SK-N-SH treated with all-trans-retinoic acid at 6 μM for 48 hours (cell line): ENCODE measurements around the gene ITGB1.

ENCODE experiments used
- ATAC-seq: fragments of 200-7000 bp; cut with Tn5 transposase; 3 replicates; pipeline ENCODE4 v1.9.1; 2020; ENCODE audit warnings: mild to moderate bottlenecking, moderate library complexity
- ARNTL ChIP-seq: fragments of 450-650 bp; formaldehyde crosslinking; IDR thresholded peaks from 2 replicates; pipeline ENCODE4 v1.5.0; 2020; ENCODE audit warnings: low read depth, mild to moderate bottlenecking, moderate library complexity, borderline replicate concordance
- BACH2 ChIP-seq: fragments of 250-450 bp; sonication (Bioruptor Pico); IDR thresholded peaks from 2 replicates; pipeline ENCODE4 v1.9.0; 2021; ENCODE audit warnings: mild to moderate bottlenecking, borderline replicate concordance
- ESRRG ChIP-seq: fragments of 250-450 bp; sonication (Bioruptor Pico); IDR thresholded peaks from 2 replicates; pipeline ENCODE4 v1.6.1; 2021; ENCODE audit warnings: mild to moderate bottlenecking
- GLIS3 ChIP-seq: fragments of 250-450 bp; sonication (Bioruptor Pico); IDR thresholded peaks from 2 replicates; pipeline ENCODE4 v1.5.0; 2020; ENCODE audit warnings: mild to moderate bottlenecking, moderate library complexity
- ISL1 ChIP-seq: fragments of 250-450 bp; sonication (Bioruptor Pico); IDR thresholded peaks from 2 replicates; pipeline ENCODE4 v2.1.2; 2022; ENCODE audit warnings: mild to moderate bottlenecking, moderate library complexity
- OSR1 ChIP-seq: fragments of 250-450 bp; sonication (Bioruptor Pico); IDR thresholded peaks from 2 replicates; pipeline ENCODE4 v1.8.0; 2022; ENCODE audit warnings: moderate library complexity, mild to moderate bottlenecking, inconsistent platforms
- PATZ1 ChIP-seq: fragments of 250-450 bp; sonication (Bioruptor Pico); IDR thresholded peaks from 2 replicates; pipeline ENCODE4 v1.8.0; 2020; ENCODE audit warnings: mild to moderate bottlenecking, moderate library complexity, borderline replicate concordance
- PPARA ChIP-seq: fragments of 250-450 bp; sonication (Bioruptor Pico); IDR thresholded peaks from 2 replicates; pipeline ENCODE4 v1.5.0; 2020; ENCODE audit warnings: mild to moderate bottlenecking, borderline replicate concordance
- RARB ChIP-seq: fragments of 250-450 bp; sonication (Bioruptor Pico); IDR thresholded peaks from 2 replicates; pipeline ENCODE4 v1.8.0; 2021; ENCODE audit warnings: mild to moderate bottlenecking, moderate library complexity
- SNAI2 ChIP-seq: fragments of 250-450 bp; sonication (Bioruptor Pico); IDR thresholded peaks from 2 replicates; pipeline ENCODE4 v1.5.0; 2020; ENCODE audit warnings: mild to moderate bottlenecking, moderate library complexity
- TCF4 ChIP-seq: fragments of 250-450 bp; sonication (Bioruptor Pico); IDR thresholded peaks from 2 replicates; pipeline ENCODE4 v1.8.0; 2021; ENCODE audit warnings: mild to moderate bottlenecking, moderate library complexity, borderline replicate concordance
- TOX ChIP-seq: fragments of 250-450 bp; sonication (Bioruptor Pico); IDR thresholded peaks from 2 replicates; pipeline ENCODE4 v1.8.0; 2021; ENCODE audit warnings: mild to moderate bottlenecking, moderate library complexity, borderline replicate concordance
- ZFP3 ChIP-seq: fragments of 250-450 bp; sonication (Bioruptor Pico); IDR thresholded peaks from 2 replicates; pipeline ENCODE4 v1.5.0; 2020; ENCODE audit warnings: mild to moderate bottlenecking, moderate library complexity
- ZFP30 ChIP-seq: fragments of 450-650 bp; formaldehyde crosslinking; IDR thresholded peaks from 2 replicates; pipeline ENCODE4 v1.5.0; 2022; ENCODE audit warnings: mild to moderate bottlenecking, moderate library complexity
- ZNF565 ChIP-seq: fragments of 450-650 bp; formaldehyde crosslinking; conservative IDR thresholded peaks from 2 replicates; pipeline ENCODE4 v1.5.0; 2020; ENCODE audit warnings: low read depth, mild to moderate bottlenecking, moderate library complexity
- ZNF70 ChIP-seq: fragments of 450-650 bp; formaldehyde crosslinking; IDR thresholded peaks from 2 replicates; pipeline ENCODE4 v1.5.0; 2020; ENCODE audit warnings: mild to moderate bottlenecking, moderate library complexity
- ZNF8 ChIP-seq: fragments of 450-650 bp; formaldehyde crosslinking; IDR thresholded peaks from 2 replicates; pipeline ENCODE4 v1.5.0; 2020; ENCODE audit warnings: mild to moderate bottlenecking, moderate library complexity
- TF ChIP-seq, protein P1 (sequence below): fragments of 250-450 bp; sonication (Bioruptor Pico); IDR thresholded peaks from 2 replicates; pipeline ENCODE4 v1.5.0; 2020; ENCODE audit warnings: mild to moderate bottlenecking, moderate library complexity
- TF ChIP-seq, protein P2 (sequence below): fragments of 250-450 bp; sonication (Bioruptor Pico); IDR thresholded peaks from 2 replicates; pipeline ENCODE4 v1.5.1; 2020; ENCODE audit warnings: low read depth, mild to moderate bottlenecking, moderate library complexity
- TF ChIP-seq, protein P3 (sequence below): fragments of 250-450 bp; sonication (Bioruptor Pico); IDR thresholded peaks from 2 replicates; pipeline ENCODE4 v1.8.0; 2021; ENCODE audit warnings: low read depth, mild to moderate bottlenecking, moderate library complexity, borderline replicate concordance
- TF ChIP-seq, protein P4 (sequence below): fragments of 250-450 bp; sonication (Bioruptor Pico); IDR thresholded peaks from 2 replicates; pipeline ENCODE4 v1.5.1; 2021; ENCODE audit warnings: mild to moderate bottlenecking, moderate library complexity

The ITGB1 gene

GRCh38 chr10:32931593-32931992 lies 26.4 kb downstream of the ITGB1 start:
- TF ChIP-seq ARNTL (CRISPR knock-in tag) (no peak), GLIS3 (CRISPR knock-in tag) (no peak), ZNF565 (CRISPR knock-in tag) (no peak), ZFP30 (no peak), ESRRG (CRISPR knock-in tag) (no peak)
- TF ChIP-seq, protein P1, sequence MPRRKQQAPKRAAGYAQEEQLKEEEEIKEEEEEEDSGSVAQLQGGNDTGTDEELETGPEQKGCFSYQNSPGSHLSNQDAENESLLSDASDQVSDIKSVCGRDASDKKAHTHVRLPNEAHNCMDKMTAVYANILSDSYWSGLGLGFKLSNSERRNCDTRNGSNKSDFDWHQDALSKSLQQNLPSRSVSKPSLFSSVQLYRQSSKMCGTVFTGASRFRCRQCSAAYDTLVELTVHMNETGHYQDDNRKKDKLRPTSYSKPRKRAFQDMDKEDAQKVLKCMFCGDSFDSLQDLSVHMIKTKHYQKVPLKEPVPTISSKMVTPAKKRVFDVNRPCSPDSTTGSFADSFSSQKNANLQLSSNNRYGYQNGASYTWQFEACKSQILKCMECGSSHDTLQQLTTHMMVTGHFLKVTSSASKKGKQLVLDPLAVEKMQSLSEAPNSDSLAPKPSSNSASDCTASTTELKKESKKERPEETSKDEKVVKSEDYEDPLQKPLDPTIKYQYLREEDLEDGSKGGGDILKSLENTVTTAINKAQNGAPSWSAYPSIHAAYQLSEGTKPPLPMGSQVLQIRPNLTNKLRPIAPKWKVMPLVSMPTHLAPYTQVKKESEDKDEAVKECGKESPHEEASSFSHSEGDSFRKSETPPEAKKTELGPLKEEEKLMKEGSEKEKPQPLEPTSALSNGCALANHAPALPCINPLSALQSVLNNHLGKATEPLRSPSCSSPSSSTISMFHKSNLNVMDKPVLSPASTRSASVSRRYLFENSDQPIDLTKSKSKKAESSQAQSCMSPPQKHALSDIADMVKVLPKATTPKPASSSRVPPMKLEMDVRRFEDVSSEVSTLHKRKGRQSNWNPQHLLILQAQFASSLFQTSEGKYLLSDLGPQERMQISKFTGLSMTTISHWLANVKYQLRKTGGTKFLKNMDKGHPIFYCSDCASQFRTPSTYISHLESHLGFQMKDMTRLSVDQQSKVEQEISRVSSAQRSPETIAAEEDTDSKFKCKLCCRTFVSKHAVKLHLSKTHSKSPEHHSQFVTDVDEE (CRISPR knock-in tag): no peak
- TF ChIP-seq, all 23 proteins: peak for 0
- ATAC-seq: no peak

DNA sequence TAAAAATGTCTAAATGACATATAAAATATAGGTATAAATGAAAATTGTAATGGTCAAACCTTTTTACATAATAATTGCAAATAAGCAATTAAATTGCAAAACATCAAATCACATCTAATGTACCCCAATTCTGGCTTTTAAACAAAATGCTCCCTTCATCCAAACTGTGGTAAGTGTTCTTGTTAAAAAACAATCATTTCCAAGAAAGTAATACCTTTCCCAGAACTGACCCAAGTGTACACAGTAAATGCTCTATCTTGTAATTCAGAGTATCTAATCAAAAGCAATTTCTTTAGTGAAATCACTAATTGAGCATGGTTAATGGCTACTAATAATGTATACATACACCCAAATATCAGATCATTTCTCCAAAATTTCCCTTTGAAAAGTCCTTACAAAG lies 28.0 kb downstream of the ITGB1 start:
- TF ChIP-seq GLIS3 (CRISPR knock-in tag) (no peak), PATZ1 (no peak), ARNTL (CRISPR knock-in tag) (no peak), TCF4 (CRISPR knock-in tag) (no peak), BACH2 (no peak), ISL1 (CRISPR knock-in tag) (no peak)
- TF ChIP-seq, protein P2, sequence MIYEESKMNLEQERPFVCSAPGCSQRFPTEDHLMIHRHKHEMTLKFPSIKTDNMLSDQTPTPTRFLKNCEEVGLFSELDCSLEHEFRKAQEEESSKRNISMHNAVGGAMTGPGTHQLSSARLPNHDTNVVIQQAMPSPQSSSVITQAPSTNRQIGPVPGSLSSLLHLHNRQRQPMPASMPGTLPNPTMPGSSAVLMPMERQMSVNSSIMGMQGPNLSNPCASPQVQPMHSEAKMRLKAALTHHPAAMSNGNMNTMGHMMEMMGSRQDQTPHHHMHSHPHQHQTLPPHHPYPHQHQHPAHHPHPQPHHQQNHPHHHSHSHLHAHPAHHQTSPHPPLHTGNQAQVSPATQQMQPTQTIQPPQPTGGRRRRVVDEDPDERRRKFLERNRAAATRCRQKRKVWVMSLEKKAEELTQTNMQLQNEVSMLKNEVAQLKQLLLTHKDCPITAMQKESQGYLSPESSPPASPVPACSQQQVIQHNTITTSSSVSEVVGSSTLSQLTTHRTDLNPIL (CRISPR knock-in tag): no peak
- TF ChIP-seq, protein P3, sequence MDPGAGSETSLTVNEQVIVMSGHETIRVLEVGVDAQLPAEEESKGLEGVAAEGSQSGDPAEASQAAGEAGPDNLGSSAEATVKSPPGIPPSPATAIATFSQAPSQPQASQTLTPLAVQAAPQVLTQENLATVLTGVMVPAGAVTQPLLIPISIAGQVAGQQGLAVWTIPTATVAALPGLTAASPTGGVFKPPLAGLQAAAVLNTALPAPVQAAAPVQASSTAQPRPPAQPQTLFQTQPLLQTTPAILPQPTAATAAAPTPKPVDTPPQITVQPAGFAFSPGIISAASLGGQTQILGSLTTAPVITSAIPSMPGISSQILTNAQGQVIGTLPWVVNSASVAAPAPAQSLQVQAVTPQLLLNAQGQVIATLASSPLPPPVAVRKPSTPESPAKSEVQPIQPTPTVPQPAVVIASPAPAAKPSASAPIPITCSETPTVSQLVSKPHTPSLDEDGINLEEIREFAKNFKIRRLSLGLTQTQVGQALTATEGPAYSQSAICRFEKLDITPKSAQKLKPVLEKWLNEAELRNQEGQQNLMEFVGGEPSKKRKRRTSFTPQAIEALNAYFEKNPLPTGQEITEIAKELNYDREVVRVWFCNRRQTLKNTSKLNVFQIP (CRISPR knock-in tag): no peak
- TF ChIP-seq, protein P4, sequence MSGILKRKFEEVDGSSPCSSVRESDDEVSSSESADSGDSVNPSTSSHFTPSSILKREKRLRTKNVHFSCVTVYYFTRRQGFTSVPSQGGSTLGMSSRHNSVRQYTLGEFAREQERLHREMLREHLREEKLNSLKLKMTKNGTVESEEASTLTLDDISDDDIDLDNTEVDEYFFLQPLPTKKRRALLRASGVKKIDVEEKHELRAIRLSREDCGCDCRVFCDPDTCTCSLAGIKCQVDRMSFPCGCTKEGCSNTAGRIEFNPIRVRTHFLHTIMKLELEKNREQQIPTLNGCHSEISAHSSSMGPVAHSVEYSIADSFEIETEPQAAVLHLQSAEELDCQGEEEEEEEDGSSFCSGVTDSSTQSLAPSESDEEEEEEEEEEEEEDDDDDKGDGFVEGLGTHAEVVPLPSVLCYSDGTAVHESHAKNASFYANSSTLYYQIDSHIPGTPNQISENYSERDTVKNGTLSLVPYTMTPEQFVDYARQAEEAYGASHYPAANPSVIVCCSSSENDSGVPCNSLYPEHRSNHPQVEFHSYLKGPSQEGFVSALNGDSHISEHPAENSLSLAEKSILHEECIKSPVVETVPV (CRISPR knock-in tag): no peak
- no peak for ATAC-seq

- TF ChIP-seq, protein P3 (CRISPR knock-in tag): no peak
- TF ChIP-seq OSR1 (CRISPR knock-in tag) (no peak), ESRRG (CRISPR knock-in tag) (no peak), ZNF565 (CRISPR knock-in tag) (no peak), ZNF70 (CRISPR knock-in tag) (no peak), PPARA (CRISPR knock-in tag) (no peak), ZNF8 (no peak), SNAI2 (no peak), ISL1 (CRISPR knock-in tag) (no peak), ZFP30 (no peak), RARB (CRISPR knock-in tag) (no peak), ZFP3 (no peak), TOX (no peak)
- TF ChIP-seq, protein P2 (CRISPR knock-in tag): no peak
- TF ChIP-seq, protein P1 (CRISPR knock-in tag): no peak
- TF ChIP-seq, all 23 proteins: peak for 0
- ATAC-seq: no peak
These were observed 28.4 kb downstream of the ITGB1 start for GRCh38 chr10:32929634-32930033.
